Neural cell (in vitro differentiated cells): ENCODE results near the gene DUSP28. TPM values are rescaled to one million over a fixed set of nuclear protein-coding genes. Genes with fewer than 3 reads are reported as not detected.

ENCODE experiments used
- H2AFZ ChIP-seq: fragments of 200-600, 300-800 bp; sonication (generic), shearing (Covaris generic); 2 replicates; pipeline ENCODE4 v1.6.0; 2014; ENCODE audit warnings: low read depth, mild to moderate bottlenecking, antibody characterized with exemption, low read length, moderate library complexity
- H3F3A ChIP-seq: fragments of 200-600 bp; shearing (Covaris generic); 2 replicates; pipeline ENCODE4 v1.6.1; 2016; ENCODE audit warnings: mild to moderate bottlenecking, moderate library complexity, mixed read lengths, antibody characterized with exemption, low read length; ENCODE audit not compliant: insufficient read depth, poor library complexity, severe bottlenecking
- H3K27ac ChIP-seq: fragments of 200-600, 300-800 bp; sonication (generic), shearing (Covaris generic); 2 replicates; pipeline ENCODE4 v1.5.1; 2014; ENCODE audit warnings: mild to moderate bottlenecking, low read length, moderate library complexity
- H3K27me3 ChIP-seq: fragments of 300-800, 200-600 bp; sonication (generic), shearing (Covaris generic); 2 replicates; pipeline ENCODE4 v1.6.0; 2014; ENCODE audit warnings: mild to moderate bottlenecking, low read depth, low read length, moderate library complexity; ENCODE audit not compliant: insufficient read depth
- H3K36me3 ChIP-seq: fragments of 300-800, 200-600 bp; sonication (generic), shearing (Covaris generic); 2 replicates; pipeline ENCODE4 v1.5.1; 2014; ENCODE audit warnings: mild to moderate bottlenecking, antibody characterized with exemption, low read length, moderate library complexity; ENCODE audit not compliant: insufficient read depth
- H3K4me2 ChIP-seq: fragments of 300-800, 200-600 bp; sonication (generic), shearing (Covaris generic); 2 replicates; pipeline ENCODE4 v1.6.0; 2014; ENCODE audit warnings: mild to moderate bottlenecking, low read length
- H3K4me3 ChIP-seq: fragments of 300-800, 200-600 bp; sonication (generic), shearing (Covaris generic); 2 replicates; pipeline ENCODE4 v1.5.1; 2014; ENCODE audit warnings: mild to moderate bottlenecking, low read length, moderate library complexity
- H3K79me2 ChIP-seq: fragments of 200-600 bp; shearing (Covaris generic); replicated peaks from 2 replicates; pipeline ENCODE4 v1.6.0; 2014; ENCODE audit warnings: mild to moderate bottlenecking, low read length, moderate library complexity; ENCODE audit not compliant: insufficient read depth
- H3K9ac ChIP-seq: fragments of 300-800, 200-600 bp; sonication (generic), shearing (Covaris generic); 2 replicates; pipeline ENCODE4 v1.6.1; 2016; ENCODE audit warnings: mild to moderate bottlenecking, low read length, mixed read lengths
- H3K9me2 ChIP-seq: fragments of 200-600 bp; shearing (Covaris generic); 2 replicates; pipeline ENCODE4 v1.6.1; 2016; ENCODE audit warnings: mild to moderate bottlenecking, low read length, mixed read lengths; ENCODE audit not compliant: insufficient read depth
- H3K9me3 ChIP-seq: fragments of 200-600, 300-800 bp; sonication (generic), shearing (Covaris generic); 2 replicates; pipeline ENCODE4 v1.6.1; 2016; ENCODE audit warnings: mild to moderate bottlenecking, mixed run types, low read length, moderate library complexity, mixed read lengths
- H4K20me1 ChIP-seq: fragments of 200-600 bp; shearing (Covaris generic); 2 replicates; pipeline ENCODE4 v1.6.1; 2016; ENCODE audit warnings: mild to moderate bottlenecking, mixed run types; ENCODE audit not compliant: insufficient read depth
- EP300 ChIP-seq: fragments of 450-650 bp; conservative IDR thresholded peaks from 2 replicates; pipeline ENCODE4 v1.6.1; 2014; ENCODE audit warnings: antibody characterized with exemption, mild to moderate bottlenecking, moderate library complexity; ENCODE audit not compliant: poor library complexity, severe bottlenecking
- EZH2 ChIP-seq: fragments of 200-600, 300-800 bp; shearing (Covaris generic), sonication (generic); IDR thresholded peaks from 2 replicates; pipeline ENCODE4 v1.6.1; 2014; ENCODE audit warnings: antibody characterized with exemption, low read length, borderline replicate concordance, mild to moderate bottlenecking; ENCODE audit not compliant: insufficient read depth, poor library complexity, severe bottlenecking
- MXI1 ChIP-seq: fragments of 450-650 bp; conservative IDR thresholded peaks from 2 replicates; pipeline ENCODE4 v1.6.1; 2014; ENCODE audit warnings: antibody characterized with exemption, mild to moderate bottlenecking; ENCODE audit not compliant: poor library complexity, severe bottlenecking
- POLR2AphosphoS5 ChIP-seq: IDR thresholded peaks from 2 replicates; pipeline ENCODE4 v1.6.1; 2012
- RAD21 ChIP-seq: fragments of 450-650 bp; conservative IDR thresholded peaks from 2 replicates; pipeline ENCODE4 v1.6.1; 2014; ENCODE audit warnings: antibody characterized with exemption, mild to moderate bottlenecking, moderate library complexity
- SMC3 ChIP-seq: fragments of 450-650 bp; conservative IDR thresholded peaks from 2 replicates; pipeline ENCODE4 v1.6.1; 2014; ENCODE audit warnings: antibody characterized with exemption, mild to moderate bottlenecking, moderate library complexity; ENCODE audit not compliant: poor library complexity
- TAF1 ChIP-seq: IDR thresholded peaks from 2 replicates; pipeline ENCODE4 v1.6.1; 2012; ENCODE audit warnings: low read depth
- polyA plus RNA-seq: library from polyadenylated mRNA; depleted of rRNA; stranded (reverse); fragments of >200 nt; gene quantifications from 2 replicates; pipeline ENCODE4 v1.2.3, GENCODE V29; 2014
- TF ChIP-seq, protein P1 (sequence below): IDR thresholded peaks from 2 replicates; pipeline ENCODE4 v1.6.1; 2012; ENCODE audit warnings: borderline replicate concordance
- TF ChIP-seq, protein P2 (sequence below): fragments of 450-650 bp; IDR thresholded peaks from 2 replicates; pipeline ENCODE4 v1.5.1; 2014; ENCODE audit warnings: antibody characterized with exemption, mild to moderate bottlenecking, moderate library complexity; ENCODE audit not compliant: poor library complexity, severe bottlenecking

DUSP28 gene
- polyA plus RNA-seq, 1 donor from 2014 or later, result 26.6 TPM

DNA sequence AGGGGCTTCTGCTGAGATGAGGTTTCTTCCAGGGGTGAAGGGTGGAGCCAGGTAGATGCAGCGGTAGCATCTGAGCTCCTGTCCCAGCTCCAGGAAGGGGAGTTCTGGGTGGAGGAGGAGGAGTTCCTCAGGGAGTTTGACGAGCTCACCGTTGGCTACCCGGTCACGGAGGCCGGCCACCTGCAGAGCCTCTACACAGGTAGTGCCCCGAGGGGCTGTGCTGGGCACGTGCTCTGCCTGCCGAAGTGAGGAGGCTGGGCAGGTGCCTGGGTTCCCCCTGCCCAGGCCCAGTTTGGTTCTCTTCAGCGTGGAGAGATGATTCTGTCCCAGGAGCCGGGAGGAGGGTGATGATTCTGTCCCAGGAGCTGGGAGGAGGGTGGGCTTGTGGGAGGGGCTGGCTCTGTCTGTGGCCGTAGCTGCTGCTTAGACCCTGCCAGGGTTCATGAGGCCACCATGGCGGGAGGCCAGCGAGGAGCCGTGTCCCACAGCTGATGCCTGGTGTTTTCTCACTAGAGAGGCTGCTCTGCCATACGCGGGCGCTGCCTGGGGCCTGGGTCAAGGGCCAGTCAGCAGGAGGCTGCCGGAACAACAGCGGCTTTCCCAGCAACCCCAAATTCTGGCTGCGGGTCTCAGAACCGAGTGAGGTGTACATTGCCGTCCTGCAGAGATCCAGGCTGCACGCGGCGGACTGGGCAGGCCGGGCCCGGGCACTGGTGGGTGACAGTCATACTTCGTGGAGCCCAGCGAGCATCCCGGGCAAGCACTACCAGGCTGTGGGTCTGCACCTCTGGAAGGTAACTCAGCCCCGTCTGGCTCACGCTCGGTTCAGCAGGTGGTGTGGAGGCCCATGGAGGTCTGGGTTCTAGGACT lies 34.6 kb downstream of the DUSP28 start:
- no peaks in the 10 kb centered on the region for H3K79me2 ChIP-seq
- H3K9me3 ChIP-seq, result no peaks in the 10 kb centered on the region
- no peaks in the 10 kb centered on the region for H3K27me3 ChIP-seq
- no peak for TF ChIP-seq EP300
- TF ChIP-seq MXI1, result no peak
- no peak for TF ChIP-seq POLR2AphosphoS5
- no peak for TF ChIP-seq SMC3
- no peak for TF ChIP-seq TAF1
- TF ChIP-seq, protein P1, sequence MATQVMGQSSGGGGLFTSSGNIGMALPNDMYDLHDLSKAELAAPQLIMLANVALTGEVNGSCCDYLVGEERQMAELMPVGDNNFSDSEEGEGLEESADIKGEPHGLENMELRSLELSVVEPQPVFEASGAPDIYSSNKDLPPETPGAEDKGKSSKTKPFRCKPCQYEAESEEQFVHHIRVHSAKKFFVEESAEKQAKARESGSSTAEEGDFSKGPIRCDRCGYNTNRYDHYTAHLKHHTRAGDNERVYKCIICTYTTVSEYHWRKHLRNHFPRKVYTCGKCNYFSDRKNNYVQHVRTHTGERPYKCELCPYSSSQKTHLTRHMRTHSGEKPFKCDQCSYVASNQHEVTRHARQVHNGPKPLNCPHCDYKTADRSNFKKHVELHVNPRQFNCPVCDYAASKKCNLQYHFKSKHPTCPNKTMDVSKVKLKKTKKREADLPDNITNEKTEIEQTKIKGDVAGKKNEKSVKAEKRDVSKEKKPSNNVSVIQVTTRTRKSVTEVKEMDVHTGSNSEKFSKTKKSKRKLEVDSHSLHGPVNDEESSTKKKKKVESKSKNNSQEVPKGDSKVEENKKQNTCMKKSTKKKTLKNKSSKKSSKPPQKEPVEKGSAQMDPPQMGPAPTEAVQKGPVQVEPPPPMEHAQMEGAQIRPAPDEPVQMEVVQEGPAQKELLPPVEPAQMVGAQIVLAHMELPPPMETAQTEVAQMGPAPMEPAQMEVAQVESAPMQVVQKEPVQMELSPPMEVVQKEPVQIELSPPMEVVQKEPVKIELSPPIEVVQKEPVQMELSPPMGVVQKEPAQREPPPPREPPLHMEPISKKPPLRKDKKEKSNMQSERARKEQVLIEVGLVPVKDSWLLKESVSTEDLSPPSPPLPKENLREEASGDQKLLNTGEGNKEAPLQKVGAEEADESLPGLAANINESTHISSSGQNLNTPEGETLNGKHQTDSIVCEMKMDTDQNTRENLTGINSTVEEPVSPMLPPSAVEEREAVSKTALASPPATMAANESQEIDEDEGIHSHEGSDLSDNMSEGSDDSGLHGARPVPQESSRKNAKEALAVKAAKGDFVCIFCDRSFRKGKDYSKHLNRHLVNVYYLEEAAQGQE, result no peak
- no peak for TF ChIP-seq EZH2
- TF ChIP-seq, protein P2, sequence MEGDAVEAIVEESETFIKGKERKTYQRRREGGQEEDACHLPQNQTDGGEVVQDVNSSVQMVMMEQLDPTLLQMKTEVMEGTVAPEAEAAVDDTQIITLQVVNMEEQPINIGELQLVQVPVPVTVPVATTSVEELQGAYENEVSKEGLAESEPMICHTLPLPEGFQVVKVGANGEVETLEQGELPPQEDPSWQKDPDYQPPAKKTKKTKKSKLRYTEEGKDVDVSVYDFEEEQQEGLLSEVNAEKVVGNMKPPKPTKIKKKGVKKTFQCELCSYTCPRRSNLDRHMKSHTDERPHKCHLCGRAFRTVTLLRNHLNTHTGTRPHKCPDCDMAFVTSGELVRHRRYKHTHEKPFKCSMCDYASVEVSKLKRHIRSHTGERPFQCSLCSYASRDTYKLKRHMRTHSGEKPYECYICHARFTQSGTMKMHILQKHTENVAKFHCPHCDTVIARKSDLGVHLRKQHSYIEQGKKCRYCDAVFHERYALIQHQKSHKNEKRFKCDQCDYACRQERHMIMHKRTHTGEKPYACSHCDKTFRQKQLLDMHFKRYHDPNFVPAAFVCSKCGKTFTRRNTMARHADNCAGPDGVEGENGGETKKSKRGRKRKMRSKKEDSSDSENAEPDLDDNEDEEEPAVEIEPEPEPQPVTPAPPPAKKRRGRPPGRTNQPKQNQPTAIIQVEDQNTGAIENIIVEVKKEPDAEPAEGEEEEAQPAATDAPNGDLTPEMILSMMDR, result no peak
- TF ChIP-seq RAD21, result no peak
- H3K4me2 ChIP-seq, result no peak overlapping the region
- no peaks in the 10 kb centered on the region for H4K20me1 ChIP-seq
- no peaks in the 10 kb centered on the region for H3K36me3 ChIP-seq
- no peaks in the 10 kb centered on the region for H3K9me2 ChIP-seq
- H3K4me3 ChIP-seq, result no peak overlapping the region
- H2AFZ ChIP-seq, result no peak overlapping the region
- no peaks in the 10 kb centered on the region for H3F3A ChIP-seq
- H3K27ac ChIP-seq, result no peak overlapping the region
- no peak overlapping the region for H3K9ac ChIP-seq

- no peaks in the 10 kb centered on the region for H3K36me3 ChIP-seq
- no peak overlapping the region for H3K4me2 ChIP-seq
- no peak overlapping the region for H3K27ac ChIP-seq
- TF ChIP-seq, protein P1, result no peak
- no peak for TF ChIP-seq EZH2
- no peak for TF ChIP-seq TAF1
- TF ChIP-seq RAD21, result peak; percentile 32
- TF ChIP-seq MXI1, result no peak
- TF ChIP-seq POLR2AphosphoS5, result no peak
- TF ChIP-seq EP300, result no peak
- TF ChIP-seq, protein P2, result peak; percentile 34
- TF ChIP-seq SMC3, result peak; percentile 23
- no peaks in the 10 kb centered on the region for H3F3A ChIP-seq
- H3K9me3 ChIP-seq, result no peaks in the 10 kb centered on the region
- no peak overlapping the region for H3K4me3 ChIP-seq
- H3K27me3 ChIP-seq, result no peaks in the 10 kb centered on the region
- no peak overlapping the region for H2AFZ ChIP-seq
- no peaks in the 10 kb centered on the region for H3K9me2 ChIP-seq
- H3K79me2 ChIP-seq, result no peaks in the 10 kb centered on the region
- H3K9ac ChIP-seq, result no peak overlapping the region
- H4K20me1 ChIP-seq, result no peaks in the 10 kb centered on the region
Observed at GRCh38 chr2:240595381-240596079, 35.4 kb downstream of the DUSP28 start.
